HepG2 (cell line): ENCODE results near the gene RPAP3. TPM values are rescaled to one million over a fixed set of nuclear protein-coding genes. Genes with fewer than 3 reads are reported as not detected.

Experiments
- ATF4 ChIP-seq, 2 experiments: fragments of 450-650 bp in 1 of 2; sonication (generic) in 1 of 2; formaldehyde crosslinking; IDR thresholded peaks; 2 replicates each; pipeline versions ENCODE4 v1.5.0 to v1.8.0; 2020 to 2022; ENCODE audit warnings: mild to moderate bottlenecking in 1 of 2, missing genetic modification reagents in 1 of 2
- FLYWCH1 ChIP-seq: sonication (generic); formaldehyde crosslinking; IDR thresholded peaks from 2 replicates; pipeline ENCODE4 v1.8.1; 2023; ENCODE audit warnings: mild to moderate bottlenecking, missing genetic modification reagents
- FOXA3 ChIP-seq: IDR thresholded peaks from 2 replicates; pipeline ENCODE4 v1.6.1; 2016; ENCODE audit warnings: missing genetic modification reagents, missing compliant biosample characterization
- GATAD2A ChIP-seq: IDR thresholded peaks from 2 replicates; pipeline ENCODE4 v1.6.1; 2016
- HBP1 ChIP-seq: IDR thresholded peaks from 2 replicates; pipeline ENCODE4 v1.6.1; 2016; ENCODE audit warnings: low read depth, control low read depth
- HDAC2 ChIP-seq: sonication (generic); formaldehyde crosslinking; IDR thresholded peaks from 2 replicates; pipeline ENCODE4 v1.4.0; 2020; ENCODE audit warnings: missing genetic modification reagents
- IRF2 ChIP-seq: IDR thresholded peaks from 2 replicates; pipeline ENCODE4 v1.6.1; 2018; ENCODE audit warnings: missing genetic modification reagents, missing compliant biosample characterization
- KLF13 ChIP-seq: sonication (generic); formaldehyde crosslinking; IDR thresholded peaks from 2 replicates; pipeline ENCODE4 v1.4.0; 2020; ENCODE audit warnings: mild to moderate bottlenecking, missing genetic modification reagents
- KLF16 ChIP-seq, 2 experiments: sonication (generic) in 1 of 2; formaldehyde crosslinking in 1 of 2; IDR thresholded peaks; 2 replicates each; pipeline versions ENCODE4 v1.6.1 to v1.8.0; 2016 to 2023; ENCODE audit warnings: missing genetic modification reagents in 2 of 2, missing compliant biosample characterization in 1 of 2
- LRRFIP1 ChIP-seq: sonication (generic); formaldehyde crosslinking; conservative IDR thresholded peaks from 2 replicates; pipeline ENCODE4 v1.4.0; 2020; ENCODE audit warnings: missing genetic modification reagents
- MTA3 ChIP-seq: sonication (generic); formaldehyde crosslinking; IDR thresholded peaks from 2 replicates; pipeline ENCODE4 v1.4.0; 2020; ENCODE audit warnings: missing genetic modification reagents
- MTF2 ChIP-seq: sonication (generic); formaldehyde crosslinking; IDR thresholded peaks from 2 replicates; pipeline ENCODE4 v1.5.0; 2020; ENCODE audit warnings: missing genetic modification reagents, borderline replicate concordance
- RAD21 ChIP-seq: fragments of 450-650 bp; formaldehyde crosslinking; IDR thresholded peaks from 2 replicates; pipeline ENCODE4 v1.5.0; 2020; ENCODE audit warnings: mild to moderate bottlenecking
- SMYD3 ChIP-seq: sonication (generic); formaldehyde crosslinking; IDR thresholded peaks from 2 replicates; pipeline ENCODE4 v1.8.1; 2023; ENCODE audit warnings: mild to moderate bottlenecking, missing genetic modification reagents
- SNRNP70 ChIP-seq: fragments of 200-400 bp; formaldehyde crosslinking; IDR thresholded peaks from 2 replicates; pipeline ENCODE4 v1.6.1; 2017; ENCODE audit warnings: mild to moderate bottlenecking, low read depth, low read length, moderate library complexity
- THAP7 ChIP-seq: sonication (generic); formaldehyde crosslinking; IDR thresholded peaks from 2 replicates; pipeline ENCODE4 v1.8.1; 2023; ENCODE audit warnings: mild to moderate bottlenecking, missing genetic modification reagents
- ZBTB3 ChIP-seq: sonication (generic); formaldehyde crosslinking; IDR thresholded peaks from 2 replicates; pipeline ENCODE4 v1.4.0; 2020; ENCODE audit warnings: low read depth, mild to moderate bottlenecking, moderate library complexity, missing genetic modification reagents, borderline replicate concordance
- ZNF12 ChIP-seq: sonication (generic); formaldehyde crosslinking; IDR thresholded peaks from 2 replicates; pipeline ENCODE4 v1.5.0; 2020; ENCODE audit warnings: missing genetic modification reagents
- ZNF136 ChIP-seq: sonication (generic); formaldehyde crosslinking; IDR thresholded peaks from 2 replicates; pipeline ENCODE4 v1.8.1; 2022; ENCODE audit warnings: low read depth, mild to moderate bottlenecking, moderate library complexity, missing genetic modification reagents
- ZNF549 ChIP-seq: sonication (generic); formaldehyde crosslinking; IDR thresholded peaks from 2 replicates; pipeline ENCODE4 v1.5.0; 2020; ENCODE audit warnings: missing genetic modification reagents
- ZNF619 ChIP-seq: sonication (generic); formaldehyde crosslinking; IDR thresholded peaks from 2 replicates; pipeline ENCODE4 v1.4.0; 2020; ENCODE audit warnings: mild to moderate bottlenecking, missing genetic modification reagents
- ZNF652 ChIP-seq: IDR thresholded peaks from 2 replicates; pipeline ENCODE4 v1.6.1; 2016; ENCODE audit warnings: low read depth, borderline replicate concordance
- ZNF747 ChIP-seq: sonication (generic); formaldehyde crosslinking; IDR thresholded peaks from 2 replicates; pipeline ENCODE4 v1.8.1; 2023; ENCODE audit warnings: missing genetic modification reagents, mild to moderate bottlenecking, borderline replicate concordance
- polyA plus RNA-seq, 8 experiments: library from polyadenylated mRNA; depleted of rRNA in 3 of 8; stranded (reverse) in 7 of 8; unstranded in 1 of 8; fragments of >200 nt; fragmentation: Illumina TruSeq in 4 of 8; extraction: Trizol in 4 of 8; gene quantifications; 2 replicates each; pipeline versions ENCODE4 v1.2.1 to v1.2.3, GENCODE V29; 2011 to 2016; ENCODE audit warnings: low read depth in 4 of 8, missing spikeins in 1 of 8, mixed read lengths in 1 of 8; ENCODE audit not compliant: insufficient read depth in 1 of 8
- total RNA-seq, 5 experiments: library from RNA; depleted of rRNA; stranded (reverse); fragments of >200 nt; fragmentation: Illumina TruSeq; extraction: Trizol; gene quantifications; 2 replicates each; pipeline ENCODE4 v1.2.3, GENCODE V29; 2016; ENCODE audit warnings: low read depth in 1 of 5

Gene RPAP3
- total and polyA plus RNA-seq, 2 of the 13 experiments (the other 11 are each of a cell fraction or from before 2014, with no cell fraction given), result 8.8 to 32.8 TPM

GRCh38 chr12:47705566-47706425 is at the start of gene RPAP3 (continued):
- TF ChIP-seq ATF4 (CRISPR knock-in tag; IDR thresholded peaks at IDR 0.05) (peak in 1 of 2 experiments; percentile 5; a peak in 2 of 4 replicates), THAP7 (CRISPR knock-in tag) (0 out of 2 replicates have a peak, but pooled peaks have one; percentile 0), ZBTB3 (CRISPR knock-in tag) (no peak), ZNF619 (CRISPR knock-in tag) (no peak), HDAC2 (CRISPR knock-in tag) (peak; percentile 31; the same call in 1 of the 2 replicates), SMYD3 (CRISPR knock-in tag) (peak; percentile 78; the same call in 1 of the 2 replicates), HBP1 (CRISPR knock-in tag) (peak; percentile 65; the same call in 1 of the 2 replicates), ZNF747 (CRISPR knock-in tag) (no peak), FLYWCH1 (CRISPR knock-in tag) (no peak), ZNF136 (CRISPR knock-in tag) (no peak), IRF2 (peak; percentile 26; the same call in 1 of the 2 replicates), ZNF549 (no peak), ZNF12 (CRISPR knock-in tag) (0 out of 2 replicates have a peak, but pooled peaks have one; percentile 12), KLF13 (CRISPR knock-in tag) (no peak), MTF2 (CRISPR knock-in tag) (peak; percentile 51; the same call in 1 of the 2 replicates), SNRNP70 (no peak), MTA3 (no peak), FOXA3 (CRISPR knock-in tag) (peak; percentile 26; the same call in 1 of the 2 replicates), GATAD2A (peak; percentile 51), RAD21 (no peak), ZNF652 (no peak), LRRFIP1 (CRISPR knock-in tag) (no peak), KLF16 (CRISPR knock-in tag; IDR thresholded peaks at IDR 0.05) (peak in 1 of 2 experiments; percentile 75; a peak in 2 of 4 replicates)
